NCI-H187 (cell line): ENCODE results near the gene FCAMR.

Source experiments
- DNase-seq, 2 experiments: peaks; one replicate each; lab custom pipeline; 2025; lab: John Stamatoyannopoulos, UW

Gene FCAMR, protein sequence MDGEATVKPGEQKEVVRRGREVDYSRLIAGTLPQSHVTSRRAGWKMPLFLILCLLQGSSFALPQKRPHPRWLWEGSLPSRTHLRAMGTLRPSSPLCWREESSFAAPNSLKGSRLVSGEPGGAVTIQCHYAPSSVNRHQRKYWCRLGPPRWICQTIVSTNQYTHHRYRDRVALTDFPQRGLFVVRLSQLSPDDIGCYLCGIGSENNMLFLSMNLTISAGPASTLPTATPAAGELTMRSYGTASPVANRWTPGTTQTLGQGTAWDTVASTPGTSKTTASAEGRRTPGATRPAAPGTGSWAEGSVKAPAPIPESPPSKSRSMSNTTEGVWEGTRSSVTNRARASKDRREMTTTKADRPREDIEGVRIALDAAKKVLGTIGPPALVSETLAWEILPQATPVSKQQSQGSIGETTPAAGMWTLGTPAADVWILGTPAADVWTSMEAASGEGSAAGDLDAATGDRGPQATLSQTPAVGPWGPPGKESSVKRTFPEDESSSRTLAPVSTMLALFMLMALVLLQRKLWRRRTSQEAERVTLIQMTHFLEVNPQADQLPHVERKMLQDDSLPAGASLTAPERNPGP

GRCh38 chr1:206970446-206970845 is at the start of gene FCAMR:
Gene FCAMR, minus strand, starts transcription at chr1:206970460. Its CDS starts 335 bp downstream, at chr1:206970125.
- DNase-seq: no peak

- DNase-seq: no peak
Observed at GRCh38 chr1:207019661-207020060, 49.4 kb upstream of the FCAMR start.

- DNase-seq: no peak
Observed at GRCh38 chr1:207019161-207019560, 48.9 kb upstream of the FCAMR start.

- DNase-seq: no peak
Observed at GRCh38 chr1:207018707-207019106, 48.4 kb upstream of the FCAMR start.

GRCh38 chr1:207017615-207018559 is 47.6 kb upstream of the FCAMR start:
- no peak for DNase-seq

DNA sequence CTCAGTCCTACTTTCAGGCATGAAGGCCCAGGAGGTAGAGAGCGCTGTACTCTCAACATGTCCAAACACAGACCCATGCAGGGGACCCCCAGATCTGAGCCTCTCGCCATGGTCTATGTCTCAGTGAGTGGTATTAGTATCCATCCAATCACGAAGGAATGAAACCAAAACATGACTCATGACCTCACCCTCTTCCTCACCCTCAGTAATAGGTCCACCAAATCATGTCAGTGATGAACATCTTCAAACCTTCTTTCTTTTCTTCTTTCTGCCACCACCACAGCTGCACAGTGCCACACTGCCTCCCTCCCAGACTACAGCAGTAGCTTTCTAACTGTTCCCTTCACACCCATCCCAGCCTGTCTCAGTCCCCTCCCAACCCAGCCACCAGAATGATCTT is 45.5 kb upstream of the FCAMR start:
- DNase-seq: no peak

- DNase-seq: no peak
Observed at GRCh38 chr1:207014728-207015127, 44.5 kb upstream of the FCAMR start.

- no peak for DNase-seq
Observed at GRCh38 chr1:207013321-207014085, 43.2 kb upstream of the FCAMR start.

DNA sequence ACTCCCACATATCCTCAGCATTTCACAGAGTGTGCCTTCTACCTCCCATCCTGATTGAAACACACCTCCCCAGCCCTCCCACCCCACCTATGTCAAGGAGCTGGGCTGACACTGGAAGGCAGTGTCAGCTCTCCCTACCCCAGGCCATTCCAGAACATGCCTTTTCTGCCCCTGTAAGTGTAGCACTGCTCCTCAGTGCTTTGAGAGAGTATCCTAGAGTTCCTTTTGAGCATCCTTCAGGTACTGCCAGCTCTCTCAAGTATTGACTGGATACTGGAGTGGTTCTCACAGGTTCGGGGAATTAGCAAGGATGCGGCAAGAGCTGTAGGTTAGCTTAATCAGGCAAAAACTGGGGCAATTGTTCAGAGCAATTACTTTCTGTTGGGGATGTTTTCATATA is 40.5 kb upstream of the FCAMR start:
- no peak for DNase-seq

GRCh38 chr1:207009945-207010344 is 39.7 kb upstream of the FCAMR start:
- no peak for DNase-seq

DNA sequence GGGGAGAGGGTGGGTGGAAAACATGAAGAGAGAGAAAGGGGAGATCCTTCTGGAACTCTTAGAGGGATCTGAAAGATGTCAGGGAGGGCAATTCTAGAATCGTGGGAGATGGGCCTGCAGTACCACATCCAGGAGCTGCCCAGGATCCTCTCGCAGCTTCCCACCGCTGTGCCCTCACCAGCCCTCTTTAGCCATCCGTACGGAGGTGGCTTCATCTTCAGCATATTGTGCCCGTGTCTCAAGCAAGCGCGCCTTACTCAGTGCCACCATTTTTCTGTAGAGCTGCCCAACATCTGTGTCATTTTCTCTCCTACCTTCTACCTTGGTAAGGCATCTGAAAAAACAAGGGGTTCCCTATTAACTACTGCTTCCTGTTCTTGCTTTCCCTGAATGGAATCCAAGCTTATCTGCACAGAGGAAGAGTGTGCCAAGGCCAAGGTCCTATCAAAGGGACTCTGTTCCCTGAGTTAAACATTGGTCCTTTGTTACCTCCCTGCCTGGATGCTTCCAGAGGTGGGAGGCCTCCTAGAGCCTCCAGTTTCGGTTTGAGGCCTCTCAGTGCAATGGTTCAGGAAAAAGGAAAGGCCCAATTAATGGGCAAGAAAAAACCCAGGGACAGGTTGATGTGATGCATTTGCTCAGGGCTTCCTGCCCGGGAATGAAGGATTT is 39.1 kb upstream of the FCAMR start:
- no peak for DNase-seq

DNA sequence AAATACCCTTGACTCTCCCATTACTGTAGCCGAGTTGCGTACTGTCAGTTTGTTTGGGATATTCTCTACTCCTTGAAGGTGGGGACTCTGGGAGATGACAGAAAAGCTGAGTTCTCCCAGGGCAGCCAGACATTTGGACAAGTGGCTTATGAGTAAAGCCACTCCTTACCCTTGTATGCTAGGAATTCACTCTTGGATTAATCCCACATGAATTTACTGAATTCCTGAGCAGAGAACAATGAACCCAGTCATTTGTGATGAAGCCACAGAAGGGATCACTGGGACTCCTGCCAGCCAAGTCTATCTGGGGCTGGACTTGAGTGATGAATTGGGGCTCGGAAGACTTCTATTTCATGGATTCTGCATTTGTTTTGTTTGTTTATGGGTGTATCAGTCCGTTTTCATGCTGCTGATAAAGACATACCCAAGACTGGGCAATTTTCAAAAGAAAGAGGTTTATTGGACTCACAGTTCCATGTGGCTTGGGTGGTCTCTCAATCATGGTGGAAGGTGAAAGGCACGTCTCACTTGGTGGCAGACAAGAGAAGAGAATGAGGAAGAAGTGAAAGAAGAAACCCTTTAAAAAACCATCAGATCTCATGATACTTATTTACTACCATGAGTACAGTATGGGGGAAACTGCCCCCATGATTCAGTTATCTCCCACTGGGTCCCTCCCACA is 37.2 kb upstream of the FCAMR start:
- DNase-seq: no peak

DNA sequence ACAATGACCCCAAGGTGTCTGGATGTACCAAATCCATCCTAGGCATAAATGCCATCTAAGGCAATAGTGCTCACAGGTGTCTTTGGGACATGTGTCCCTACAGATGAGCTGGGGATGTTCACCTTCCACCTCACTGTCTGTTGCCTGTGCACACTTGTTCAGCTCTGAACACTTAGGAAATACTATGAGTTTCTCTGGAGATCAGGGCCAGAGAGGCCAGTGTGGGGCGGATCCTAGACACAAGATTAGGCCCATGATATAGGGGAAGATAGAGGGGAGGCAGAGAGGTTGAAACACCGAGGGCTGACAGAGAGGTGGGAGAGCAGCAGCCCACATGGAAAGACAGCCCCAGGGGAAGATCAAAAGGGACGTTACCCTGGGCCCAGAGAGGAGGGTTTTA is 36.7 kb upstream of the FCAMR start:
- DNase-seq: no peak

- no peak for DNase-seq
Observed at GRCh38 chr1:207006083-207006482, 35.8 kb upstream of the FCAMR start.

GRCh38 chr1:207004931-207005830 is 34.9 kb upstream of the FCAMR start:
- no peak for DNase-seq

GRCh38 chr1:207003210-207003609 is 33.0 kb upstream of the FCAMR start:
- DNase-seq: no peak

GRCh38 chr1:207002724-207003146 is 32.5 kb upstream of the FCAMR start:
- no peak for DNase-seq

GRCh38 chr1:207001492-207002245 is 31.4 kb upstream of the FCAMR start:
- DNase-seq: no peak
